Middle frontal gyrus (tissue), 1 donor: Measurements from ENCODE around the gene HOXA2.

Experiments used
- DNase-seq: peaks from one replicate; pipeline ENCODE4 v3.0.0-alpha.2; 2015; ENCODE audit warnings: low spot score; ENCODE audit errors: extremely low spot score

Gene HOXA2

DNA sequence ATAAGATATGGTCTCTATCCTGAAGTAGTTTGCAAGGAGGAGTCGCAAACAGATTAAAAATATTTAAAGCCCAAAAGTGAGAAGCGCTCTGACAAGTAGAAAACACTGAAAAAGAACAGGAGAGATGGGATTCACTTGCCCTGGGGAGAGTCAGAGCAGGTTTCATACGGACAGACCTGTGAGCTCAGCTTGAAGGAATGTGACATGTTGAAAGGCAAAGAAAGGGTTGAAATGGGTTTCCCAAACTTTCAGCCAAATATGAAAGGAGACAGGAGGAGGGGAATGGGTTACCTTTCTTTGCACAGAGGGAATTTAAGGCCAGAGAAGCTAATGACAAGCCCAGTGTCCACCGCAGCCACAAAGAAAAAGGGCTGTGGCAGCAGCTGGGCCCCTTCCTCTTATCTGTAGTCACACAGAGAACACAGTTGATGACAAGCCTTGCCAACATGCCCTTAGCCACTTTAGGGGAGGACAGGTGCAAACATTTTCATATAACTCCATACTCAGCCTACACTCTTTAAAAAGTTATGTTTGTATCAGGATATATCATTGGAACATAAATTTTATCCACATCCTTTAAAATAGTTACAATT is 21.5 kb downstream of the HOXA2 start:
- DNase-seq = no peak

DNA sequence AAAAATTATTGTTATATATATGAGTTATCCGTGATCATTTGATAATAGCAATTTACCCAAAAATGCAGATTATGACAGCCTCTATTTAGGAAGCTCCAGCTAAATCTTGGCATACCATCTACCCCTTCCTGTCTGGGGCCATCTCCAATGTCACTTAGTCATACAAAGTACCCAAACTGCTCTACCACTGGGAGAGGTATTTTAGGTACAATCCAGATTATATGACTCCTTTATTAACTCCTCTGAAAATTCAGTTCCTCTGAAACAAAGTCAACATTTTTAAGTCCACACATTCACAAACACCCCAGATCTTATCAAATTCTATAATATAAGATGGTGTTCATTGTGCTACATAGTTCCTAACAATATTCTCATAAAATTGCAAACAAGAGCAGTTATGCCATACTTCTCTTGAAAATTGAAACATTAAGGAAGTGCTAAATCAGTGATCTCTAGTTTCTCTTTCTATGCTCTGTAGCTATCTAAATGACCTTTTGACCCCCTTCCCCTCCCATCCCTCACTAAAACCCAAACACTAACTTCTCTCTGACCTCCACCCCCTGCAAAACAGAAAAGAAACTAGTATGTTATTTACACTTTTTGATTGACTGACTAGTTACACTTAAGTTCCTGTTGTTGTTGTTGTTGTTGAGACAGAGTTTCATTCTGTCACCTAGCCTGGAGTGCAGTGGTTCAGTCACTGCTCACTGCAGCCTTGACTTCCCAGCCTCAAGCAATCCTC is 23.1 kb downstream of the HOXA2 start:
- DNase-seq = no peak

DNA sequence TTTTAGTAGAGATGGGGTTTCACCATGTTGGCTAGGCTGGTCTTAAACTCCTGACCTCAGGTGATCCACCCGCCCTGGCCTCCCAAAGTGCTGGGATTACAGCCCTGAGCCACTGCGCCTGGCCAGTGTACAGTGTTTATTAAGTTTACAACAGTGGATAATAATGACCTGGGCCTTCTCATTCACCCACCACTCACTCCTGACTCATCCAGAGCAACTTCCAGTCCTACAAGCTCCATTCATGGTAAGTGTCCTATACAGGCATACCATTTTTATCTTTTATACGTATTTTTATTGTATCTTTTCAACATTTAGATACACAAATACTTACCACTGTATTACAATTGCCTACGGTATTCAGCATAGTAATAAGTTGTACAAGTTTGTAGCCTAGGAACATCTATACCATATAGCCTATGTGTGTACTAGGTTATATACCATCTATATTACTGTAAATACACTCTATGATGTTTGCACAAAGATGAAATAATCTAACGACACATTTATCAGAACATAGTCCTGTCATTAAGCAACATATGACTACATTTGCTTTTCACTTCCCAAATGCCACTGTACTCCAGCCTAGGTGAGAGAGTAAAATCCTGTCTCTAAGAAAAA is 23.8 kb downstream of the HOXA2 start:
- no peak for DNase-seq

DNA sequence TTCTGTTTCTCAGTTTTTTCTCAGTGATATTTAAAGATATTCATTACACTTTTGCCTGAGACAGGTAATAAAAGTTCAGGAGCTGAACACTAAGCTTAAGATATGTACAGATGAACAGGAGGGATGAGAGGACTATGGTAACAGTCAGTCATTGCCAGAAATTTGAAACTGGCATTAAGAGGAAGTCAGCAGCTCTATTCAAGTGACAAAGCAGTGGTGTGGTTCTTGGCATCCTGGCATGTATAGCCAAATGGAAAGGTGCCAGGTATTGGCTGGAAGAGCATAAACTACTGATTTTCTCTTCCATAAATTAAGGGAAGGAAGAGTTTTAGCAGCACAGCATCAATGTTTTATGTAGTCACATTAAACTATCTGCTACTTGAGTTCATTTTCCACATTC is 29.4 kb downstream of the HOXA2 start:
- no peak for DNase-seq

DNA sequence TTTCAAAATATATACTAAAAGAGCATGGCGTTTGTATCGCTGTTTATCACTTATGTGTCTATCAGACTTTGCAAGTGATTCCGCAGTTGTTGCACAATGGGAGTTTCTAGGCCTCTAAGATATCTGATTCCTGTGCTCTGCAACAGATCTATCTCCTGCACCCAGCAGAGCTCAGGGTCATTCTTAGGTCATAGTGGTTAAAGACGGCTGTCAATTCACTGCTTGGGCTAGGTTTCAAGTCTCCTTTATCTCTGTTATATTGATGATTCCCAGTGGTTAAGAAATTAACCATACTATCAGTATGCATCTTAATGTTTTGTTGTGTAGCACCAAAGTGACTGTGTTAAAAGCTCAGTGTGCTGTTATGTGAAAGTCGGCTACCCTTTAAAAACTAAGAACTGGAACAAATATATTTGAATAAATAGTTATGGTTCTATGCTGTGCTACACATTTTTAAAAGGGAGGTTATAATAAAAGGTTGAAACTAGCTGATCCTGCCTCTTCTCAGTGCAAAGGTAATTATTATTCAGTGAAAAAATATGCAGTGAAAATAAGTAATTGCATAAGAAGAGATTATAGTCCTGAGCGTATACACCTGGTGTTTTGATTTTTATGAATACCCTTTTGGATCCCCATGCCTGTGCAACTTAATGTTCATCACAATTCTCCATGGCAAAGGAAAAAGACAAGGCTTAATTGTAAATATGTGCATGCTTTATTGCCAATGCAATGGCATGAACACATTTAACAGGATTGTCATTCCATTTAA is 30.7 kb downstream of the HOXA2 start:
- no peak for DNase-seq

DNA sequence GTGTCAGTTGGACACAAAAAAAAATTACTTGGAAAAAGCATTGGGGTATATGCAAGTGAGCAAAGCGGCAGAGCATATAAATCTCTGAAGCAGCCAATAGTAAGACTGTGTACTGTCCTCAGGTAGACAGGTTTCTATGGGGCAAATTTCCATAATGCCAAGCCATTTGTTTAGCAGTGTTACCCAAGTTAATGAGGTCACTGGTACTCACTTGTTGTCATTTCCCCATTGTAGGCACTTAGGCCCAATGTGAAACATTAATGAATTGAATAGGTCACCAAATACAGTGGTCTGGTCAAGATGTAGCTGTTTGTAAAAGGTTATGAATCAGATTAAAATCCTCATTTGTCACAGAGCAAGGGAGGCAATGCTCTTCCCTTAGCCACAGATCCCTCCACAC is 34.2 kb downstream of the HOXA2 start:
- DNase-seq = no peak

DNA sequence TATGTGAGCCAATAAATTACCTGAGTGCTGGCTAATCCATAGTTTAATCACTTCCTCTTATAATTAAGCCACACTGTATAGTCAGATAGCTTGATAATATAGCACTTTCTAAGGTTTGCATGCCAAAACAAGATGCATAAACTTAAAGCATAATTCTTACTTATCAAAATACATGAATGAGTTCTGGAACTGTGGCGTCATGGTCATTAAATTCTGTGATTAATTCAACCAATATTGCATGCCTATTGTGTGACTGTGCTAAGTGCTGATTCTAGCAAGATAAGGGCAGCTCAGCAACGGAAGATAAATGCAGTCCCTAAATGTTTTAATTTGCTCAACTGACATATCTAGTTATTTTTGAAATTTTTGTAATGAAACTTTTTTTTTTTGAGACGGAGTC is 36.3 kb downstream of the HOXA2 start:
- DNase-seq = no peak

DNA sequence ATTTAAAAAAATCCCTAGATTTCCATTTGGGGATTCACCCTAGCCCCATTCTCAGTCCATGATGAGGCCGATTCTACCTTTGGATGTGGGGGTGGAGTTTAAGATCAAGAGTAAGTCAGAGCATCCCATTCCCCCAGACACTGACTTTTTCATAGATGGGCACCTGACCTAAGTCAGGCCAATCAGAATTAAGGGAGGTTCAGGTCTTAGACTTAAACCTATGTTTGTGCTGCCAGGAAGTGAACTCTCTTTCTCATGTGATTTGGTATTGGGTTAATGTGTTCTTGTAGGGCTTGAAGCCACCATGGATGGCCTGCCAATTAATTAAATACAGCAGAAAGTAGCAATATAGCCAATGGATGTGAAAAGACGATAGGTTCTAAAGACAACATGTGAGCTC is 36.8 kb downstream of the HOXA2 start:
- DNase-seq = no peak

DNA sequence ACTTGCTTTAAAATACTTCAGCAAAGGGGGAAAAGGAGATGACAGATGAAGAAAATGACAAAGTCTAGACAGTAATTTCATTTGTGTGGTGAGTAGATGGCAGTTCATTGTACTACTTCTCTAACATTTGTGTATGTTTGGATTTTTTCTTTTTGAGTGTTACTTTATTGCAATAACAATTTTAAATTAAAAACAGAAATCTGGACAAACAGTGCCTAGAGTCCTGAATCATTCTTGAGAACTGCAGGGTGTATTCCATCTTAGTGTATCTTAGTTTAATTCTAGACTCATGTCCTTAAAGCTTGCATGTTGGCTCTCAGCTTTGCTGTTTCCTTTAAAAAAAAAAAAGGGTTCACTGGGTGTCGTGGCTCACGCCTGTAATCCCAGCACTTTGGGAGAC is 37.8 kb downstream of the HOXA2 start:
- DNase-seq = no peak

DNA sequence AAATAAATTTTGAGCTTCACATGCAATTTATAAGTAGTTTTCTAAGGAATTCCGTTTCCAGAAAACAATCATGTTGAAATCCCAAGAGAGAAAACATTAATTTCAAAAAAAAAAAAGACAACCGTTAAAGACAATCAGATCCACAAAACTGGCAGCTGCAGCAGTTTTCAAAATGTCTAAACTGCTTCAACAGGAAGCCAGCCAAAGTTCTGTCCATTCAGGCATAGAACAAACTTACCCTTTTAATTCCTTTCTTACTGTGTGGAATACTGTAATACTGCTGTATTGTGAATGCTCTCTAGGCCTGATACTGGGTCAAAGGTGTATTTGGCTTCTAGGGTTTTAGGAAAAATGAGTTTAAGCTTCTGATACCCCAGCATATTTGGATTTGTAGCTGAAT is 38.3 kb downstream of the HOXA2 start:
- DNase-seq = no peak

DNA sequence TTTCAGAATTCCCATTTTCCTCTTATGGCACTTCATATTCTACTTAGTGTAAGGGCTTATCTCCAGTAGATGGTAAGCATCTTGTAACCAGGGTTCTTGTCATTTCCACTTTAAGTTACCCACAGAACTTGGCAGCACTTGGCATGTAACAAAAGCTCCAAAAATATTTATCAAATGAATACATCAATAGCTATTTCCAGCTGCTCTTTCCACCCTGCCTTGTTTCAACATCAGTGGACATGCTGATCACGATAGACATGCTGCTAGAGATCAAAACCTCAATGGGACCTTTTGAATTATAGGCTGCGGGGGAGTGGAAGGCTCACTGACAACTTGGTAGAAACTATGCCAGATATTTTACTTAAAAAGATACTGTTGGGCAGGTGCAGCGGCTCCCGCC is 39.5 kb downstream of the HOXA2 start:
- DNase-seq = no peak

DNA sequence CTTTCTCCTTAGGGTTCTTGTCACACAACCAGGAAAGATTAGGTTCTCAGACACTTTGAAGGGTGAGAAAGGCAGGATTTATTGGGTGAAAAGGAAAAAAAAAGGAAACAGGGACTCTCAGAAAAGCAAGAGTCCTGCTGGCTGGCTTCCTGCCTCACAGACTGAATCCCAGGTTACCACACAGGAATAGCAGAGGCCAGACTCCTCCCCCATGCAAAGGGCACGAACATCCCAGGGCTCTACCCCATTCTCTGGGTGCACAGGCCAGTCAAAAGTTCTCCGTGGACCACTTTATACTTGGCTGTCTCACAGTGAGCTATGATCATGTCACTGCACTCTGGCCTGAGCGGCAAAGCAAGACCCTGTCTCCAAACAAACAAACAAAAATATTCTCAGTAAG is 49.3 kb downstream of the HOXA2 start:
- no peak for DNase-seq

DNA sequence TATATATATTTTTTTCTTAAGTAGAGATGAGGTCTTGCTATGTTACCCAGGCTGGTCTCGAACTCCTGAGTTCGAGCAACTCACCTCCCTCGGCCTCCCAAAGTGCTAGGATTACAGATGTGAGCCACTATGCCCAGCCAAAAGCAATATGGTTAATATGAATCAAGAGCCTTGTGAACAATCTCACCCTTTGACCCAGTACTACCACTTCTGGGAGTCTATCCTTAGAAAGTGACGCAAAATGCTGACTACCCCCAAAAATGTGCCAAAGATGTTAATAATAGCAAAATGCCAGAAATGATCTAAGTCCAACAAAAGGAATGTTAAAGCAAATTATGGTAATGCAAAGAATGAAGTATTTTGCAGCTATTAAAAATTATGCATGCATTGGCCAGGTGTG is 51.0 kb downstream of the HOXA2 start:
- no peak for DNase-seq
